ENCODE results near the gene ESM1.
"Not testable (repeated sequence)": the region's sequence is repeated elsewhere in the genome, so short reads cannot be mapped to it uniquely, and the experiment has no call there.

The ESM1 gene, protein sequence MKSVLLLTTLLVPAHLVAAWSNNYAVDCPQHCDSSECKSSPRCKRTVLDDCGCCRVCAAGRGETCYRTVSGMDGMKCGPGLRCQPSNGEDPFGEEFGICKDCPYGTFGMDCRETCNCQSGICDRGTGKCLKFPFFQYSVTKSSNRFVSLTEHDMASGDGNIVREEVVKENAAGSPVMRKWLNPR

GRCh38 chr5:54985301-54986268 is at the start of gene ESM1:
Gene ESM1 (minus strand): TSS chr5:54985593. CDS start chr5:54985517, 76 bp downstream.
- DNase-seq (ENCODE audit: low read depth in 1 of 2, low spot score in 1 of 2), result no peak

- no peak for DNase-seq (ENCODE audit: low read depth in 1 of 2, low spot score in 1 of 2)
Measured at GRCh38 chr5:55033568-55033967, 48.2 kb upstream of the ESM1 start.

DNA sequence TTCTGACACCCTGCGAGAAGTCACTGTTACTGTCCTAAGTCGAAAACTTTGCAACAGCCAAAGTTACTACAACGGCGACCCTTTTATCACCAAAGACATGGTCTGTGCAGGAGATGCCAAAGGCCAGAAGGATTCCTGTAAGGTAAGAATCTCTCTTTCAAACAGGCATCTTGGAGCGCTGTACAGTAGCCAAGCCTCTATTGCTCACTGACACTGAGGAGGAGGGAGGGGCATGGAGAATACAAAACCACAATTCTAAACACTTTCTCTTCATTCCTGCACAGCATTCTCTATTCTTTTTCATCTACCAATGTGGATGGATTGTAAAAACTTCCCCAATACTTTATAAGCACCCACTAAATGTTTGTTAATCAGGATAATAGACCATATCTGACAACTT is 46.1 kb upstream of the ESM1 start:
- DNase-seq (ENCODE audit: low read depth in 1 of 2, low spot score in 1 of 2), result no peak

DNA sequence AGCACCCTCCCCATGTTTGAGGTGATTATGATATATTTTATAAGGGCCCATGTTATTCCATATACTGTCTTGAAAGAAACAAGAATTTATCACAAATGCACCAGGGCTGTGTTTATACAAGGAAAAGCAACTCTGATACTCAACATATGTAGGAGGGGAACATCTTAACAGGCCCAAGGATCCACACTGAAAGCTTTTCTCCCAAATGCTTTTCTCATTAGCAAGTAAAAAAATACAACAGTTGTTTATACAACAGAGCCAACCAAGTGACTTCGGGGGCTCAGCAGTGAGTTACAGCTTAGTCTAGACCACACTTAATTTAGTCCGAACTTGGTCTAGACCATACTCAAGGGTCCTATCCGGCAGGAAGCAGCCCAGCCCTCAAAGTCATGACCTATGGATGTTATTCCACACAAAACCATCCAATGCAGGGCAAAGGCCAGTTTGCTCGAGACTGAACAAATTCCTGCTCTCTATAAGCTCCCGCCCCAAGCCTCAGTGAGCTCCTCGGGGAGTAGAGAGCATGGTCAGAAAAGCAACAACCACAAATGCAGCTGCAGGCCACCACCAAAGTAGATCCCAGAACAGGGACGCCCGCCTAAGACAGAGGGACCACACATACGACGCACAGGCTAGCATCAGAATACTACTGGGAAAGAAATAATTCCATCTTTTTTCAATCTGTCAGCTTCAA is 45.4 kb upstream of the ESM1 start:
- no peak for DNase-seq (ENCODE audit: low read depth in 1 of 2, low spot score in 1 of 2)

- DNase-seq (ENCODE audit: low read depth in 1 of 2, low spot score in 1 of 2), result no peak
Measured at GRCh38 chr5:55030220-55030619, 44.8 kb upstream of the ESM1 start.

DNA sequence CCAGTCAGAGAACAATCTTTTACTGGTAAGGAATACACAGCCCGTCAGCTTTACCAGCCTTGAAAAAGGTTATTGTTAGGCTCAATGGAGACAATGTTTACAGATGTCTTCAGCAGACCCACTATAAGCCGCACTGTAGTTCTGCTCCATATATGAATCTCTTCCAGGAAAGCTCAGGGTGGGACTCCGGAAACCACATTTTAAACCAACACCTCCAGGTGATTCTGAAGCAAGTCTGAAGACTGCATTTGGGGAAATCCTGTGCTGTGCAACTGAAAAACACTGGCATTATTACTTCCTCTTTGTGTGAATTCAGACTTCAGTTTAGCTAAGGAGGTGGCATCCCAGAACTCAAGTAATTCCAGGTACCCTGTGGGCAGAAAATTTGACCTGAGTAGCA is 42.2 kb upstream of the ESM1 start:
- DNase-seq (ENCODE audit: low read depth in 1 of 2, low spot score in 1 of 2), result no peak

DNA sequence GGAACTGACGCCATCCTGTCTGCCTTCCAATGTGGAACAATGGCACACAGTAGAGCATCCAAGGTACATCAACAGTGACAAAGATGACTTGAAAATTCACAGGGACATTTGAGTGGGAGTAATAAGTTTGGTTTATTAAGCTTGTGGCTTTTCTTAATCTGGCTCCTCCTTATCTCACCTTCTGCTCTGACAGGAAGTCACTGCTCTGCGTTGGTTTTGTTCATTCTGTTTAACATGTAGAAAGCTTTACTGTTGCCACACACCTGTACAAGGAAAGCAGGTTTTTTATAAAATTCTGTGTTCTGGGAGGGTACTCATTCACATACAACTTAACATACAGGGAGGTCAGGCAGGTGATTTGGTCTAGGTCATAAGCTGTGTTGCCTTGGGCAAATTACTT is 37.1 kb upstream of the ESM1 start:
- no peak for DNase-seq (ENCODE audit: low read depth in 1 of 2, low spot score in 1 of 2)

DNA sequence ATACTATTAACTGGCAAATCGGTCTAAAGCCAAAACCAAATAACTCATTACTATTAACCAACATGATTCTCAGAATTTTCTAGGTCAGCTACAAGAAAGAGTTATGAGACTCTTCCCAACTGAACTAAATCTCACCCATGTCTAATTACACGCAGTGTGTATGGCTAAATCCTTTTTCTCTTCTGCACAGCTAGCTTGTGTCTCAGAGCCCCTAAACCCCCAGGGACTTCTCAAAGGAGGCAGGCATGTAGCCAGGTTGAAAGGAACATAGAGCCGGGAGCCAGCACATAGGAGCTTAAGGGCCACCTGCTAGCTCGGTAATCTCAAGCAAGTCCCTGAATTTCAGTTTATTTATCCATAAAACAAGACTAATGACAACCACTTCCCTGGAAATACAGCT is 36.4 kb upstream of the ESM1 start:
- no peak for DNase-seq (ENCODE audit: low read depth in 1 of 2, low spot score in 1 of 2)

- no peak for DNase-seq (ENCODE audit: low read depth in 1 of 2, low spot score in 1 of 2)
Measured at GRCh38 chr5:55021410-55021809, 36.0 kb upstream of the ESM1 start.

DNA sequence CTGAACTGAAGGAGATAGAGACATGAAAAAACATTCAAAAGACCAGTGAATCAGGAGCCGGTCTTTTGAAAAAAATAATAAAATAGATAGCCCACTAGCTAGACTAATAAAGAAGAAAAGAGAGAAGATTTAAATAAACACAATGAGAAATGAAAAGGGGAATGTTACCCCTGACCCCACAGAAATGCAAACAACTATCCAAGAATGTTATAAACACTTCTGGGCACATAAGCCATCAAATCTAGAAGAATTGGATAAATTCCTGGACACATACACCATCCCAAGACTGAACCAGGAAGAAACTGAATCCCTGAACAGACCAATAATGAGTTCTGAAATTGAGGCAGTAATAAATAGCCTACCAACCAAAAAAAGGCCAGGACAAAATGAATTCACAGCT is 24.8 kb upstream of the ESM1 start:
- DNase-seq (ENCODE audit: low read depth in 1 of 2, low spot score in 1 of 2), result not testable (repeated sequence)

- no peak for DNase-seq (ENCODE audit: low read depth in 1 of 2, low spot score in 1 of 2)
Measured at GRCh38 chr5:55004729-55005128, 19.3 kb upstream of the ESM1 start.

DNA sequence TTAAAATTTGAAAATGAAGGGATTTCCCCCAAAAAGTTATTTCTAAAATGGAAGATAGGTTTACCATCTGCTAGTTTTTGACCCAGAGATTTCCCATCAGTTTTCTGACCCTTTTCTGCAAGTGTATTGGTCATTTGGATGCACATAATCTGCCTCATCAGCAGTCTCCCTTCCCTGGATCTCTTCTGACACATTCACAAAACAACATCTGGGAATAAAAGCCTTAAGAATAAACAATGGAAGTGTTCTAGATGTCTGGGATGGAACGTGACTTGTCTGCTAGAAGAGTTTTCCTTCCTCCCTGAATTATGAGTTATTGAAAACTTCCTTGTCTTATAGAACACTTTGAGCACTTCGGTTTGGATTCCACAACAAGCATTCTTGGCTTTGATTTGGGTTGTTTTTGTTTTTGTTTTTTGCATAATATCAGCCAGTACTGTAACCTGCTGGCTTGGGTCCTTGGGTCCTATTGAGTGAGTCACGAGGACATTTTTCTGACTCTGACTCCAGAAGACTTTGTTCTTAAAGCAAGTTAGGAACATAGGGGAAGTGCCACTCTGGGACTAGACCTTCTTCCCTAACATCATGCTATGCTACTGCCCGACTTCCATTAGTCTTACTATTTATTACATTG is 18.2 kb upstream of the ESM1 start:
- DNase-seq (ENCODE audit: low read depth in 1 of 2, low spot score in 1 of 2), result no peak

DNA sequence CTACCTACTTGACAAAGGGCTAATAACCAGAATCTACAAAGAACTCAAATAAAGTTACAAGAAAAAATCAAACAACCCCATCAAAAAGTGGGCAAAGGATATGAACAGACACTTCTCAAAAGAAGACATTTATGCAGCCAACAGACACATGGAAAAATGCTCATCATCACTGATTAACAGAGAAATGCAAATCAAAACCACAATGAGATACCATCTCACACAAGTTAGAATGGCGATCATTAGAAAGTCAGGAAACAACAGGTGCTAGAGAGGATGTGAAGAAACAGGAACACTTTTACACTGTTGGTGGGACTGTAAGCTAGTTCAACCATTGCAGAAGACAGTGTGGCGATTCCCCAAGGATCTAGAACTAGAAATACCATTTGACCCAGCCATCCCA is 16.8 kb upstream of the ESM1 start:
- not testable (repeated sequence) for DNase-seq (ENCODE audit: low read depth in 1 of 2, low spot score in 1 of 2)

GRCh38 chr5:54997081-54997480 is 11.7 kb upstream of the ESM1 start:
- no peak for DNase-seq (ENCODE audit: low read depth in 1 of 2, low spot score in 1 of 2)

DNA sequence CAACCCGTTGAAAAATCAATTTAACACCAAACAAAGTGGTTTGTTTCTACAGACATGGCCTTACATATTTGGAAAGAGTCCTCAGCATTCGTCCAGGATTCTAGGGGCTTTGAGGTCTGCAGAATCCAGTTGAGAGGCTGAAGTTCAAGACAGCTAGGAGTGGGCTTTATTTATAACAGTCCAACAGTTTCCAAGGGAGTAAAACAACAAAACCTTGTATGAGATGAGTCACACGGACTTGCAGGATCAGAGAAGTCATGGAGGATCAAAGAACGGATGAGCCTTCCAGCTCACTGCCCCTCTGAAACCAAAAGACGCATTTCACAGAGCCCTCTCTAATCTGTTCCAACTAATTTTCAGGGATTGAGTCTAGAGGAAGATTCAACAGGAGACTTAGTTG is 11.1 kb upstream of the ESM1 start:
- no peak for DNase-seq (ENCODE audit: low read depth in 1 of 2, low spot score in 1 of 2)

DNA sequence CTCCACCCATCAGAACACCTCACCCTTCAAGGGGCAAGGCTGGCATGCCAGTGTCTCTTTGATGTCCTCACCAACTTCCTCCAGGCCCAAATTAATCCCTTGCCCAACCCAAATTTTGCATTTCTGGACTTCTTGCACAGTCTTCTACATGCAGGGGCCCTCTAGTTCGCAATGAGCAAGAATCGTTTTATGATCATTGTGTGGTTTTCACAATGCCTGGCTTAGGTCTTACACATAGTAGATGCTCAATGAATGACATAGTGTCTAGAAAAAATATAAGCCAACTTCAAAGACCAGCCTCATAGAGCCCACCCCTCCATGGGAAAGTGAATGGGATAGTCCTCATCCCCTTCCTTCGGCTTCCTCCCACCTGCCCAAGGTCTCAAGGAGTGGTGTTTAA is 9.8 kb upstream of the ESM1 start:
- DNase-seq (ENCODE audit: low read depth in 1 of 2, low spot score in 1 of 2), result no peak

- no peak for DNase-seq (ENCODE audit: low read depth in 1 of 2, low spot score in 1 of 2)
Measured at GRCh38 chr5:54994628-54995027, 9.2 kb upstream of the ESM1 start.

DNA sequence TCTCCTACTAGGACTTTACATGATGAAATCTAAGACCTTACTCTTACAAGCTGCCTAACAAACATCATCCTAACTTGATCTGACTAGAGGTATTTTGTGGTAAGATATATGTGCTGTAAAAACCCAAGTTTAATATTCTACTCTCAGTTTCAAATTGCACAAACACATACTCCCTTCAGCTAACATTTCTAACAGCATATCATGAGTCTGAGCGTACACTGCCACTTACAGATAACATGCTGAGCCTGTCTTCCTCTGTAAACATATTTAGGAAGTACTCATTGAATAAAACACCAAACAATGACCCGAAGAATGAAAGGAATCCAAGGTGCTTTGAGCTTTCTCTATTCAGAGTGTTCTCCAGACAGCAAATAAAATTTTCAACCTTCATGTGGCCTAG is 7.9 kb upstream of the ESM1 start:
- no peak for DNase-seq (ENCODE audit: low read depth in 1 of 2, low spot score in 1 of 2)

GRCh38 chr5:54991416-54991815 is 6.0 kb upstream of the ESM1 start:
- no peak for DNase-seq (ENCODE audit: low read depth in 1 of 2, low spot score in 1 of 2)

DNA sequence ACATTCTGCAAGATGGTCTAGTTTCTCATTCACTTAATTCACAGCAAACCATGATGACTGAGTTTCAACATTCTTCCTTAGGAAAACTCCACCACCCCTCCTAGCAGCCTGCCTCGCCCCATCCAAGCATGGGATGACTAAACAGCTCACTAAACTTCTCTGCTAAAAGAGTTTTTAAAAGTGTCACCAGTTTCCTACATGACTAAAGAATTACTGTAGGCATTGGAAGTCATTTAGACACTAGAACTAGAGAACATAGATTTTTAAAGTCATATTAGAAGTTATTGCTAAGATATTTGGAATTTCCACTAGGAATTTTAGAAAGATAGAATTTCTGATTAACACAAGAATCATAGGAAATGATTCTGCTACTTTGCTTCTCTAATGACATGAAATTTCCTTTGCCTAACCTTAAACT is 5.5 kb upstream of the ESM1 start:
- DNase-seq (ENCODE audit: low read depth in 1 of 2, low spot score in 1 of 2), result no peak

DNA sequence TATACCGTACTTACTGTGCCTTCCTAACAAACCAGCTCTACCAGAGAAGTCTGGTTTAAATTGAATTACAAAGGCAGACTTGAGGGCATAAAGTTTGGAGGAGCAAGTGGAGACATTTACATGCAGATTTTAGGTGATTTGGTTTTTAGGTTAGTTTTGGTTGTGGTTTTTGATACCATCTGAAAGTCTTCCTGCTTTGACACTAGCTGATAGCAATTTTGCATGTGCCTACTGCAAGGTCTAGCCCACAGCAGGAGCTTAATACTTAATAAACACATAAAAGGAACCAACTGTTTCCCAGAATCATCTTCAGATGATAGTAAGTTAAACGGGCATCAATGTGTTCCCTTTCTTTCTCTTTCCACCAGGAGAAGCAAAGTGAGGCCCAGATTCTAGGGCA is 3.4 kb upstream of the ESM1 start:
- DNase-seq (ENCODE audit: low read depth in 1 of 2, low spot score in 1 of 2), result no peak

GRCh38 chr5:54988218-54988617 is 2.8 kb upstream of the ESM1 start:
- DNase-seq (ENCODE audit: low read depth in 1 of 2, low spot score in 1 of 2), result no peak

Data from stimulated activated CD4-positive, alpha-beta T cell treated with anti-CD3 and anti-CD28 coated beads, Interleukin-15, amount 100 ng/mL, for 1 hour (primary cell).